HG03175 (cell line): Measurements from ENCODE around the gene CTNNAL1.
"Not testable (repeated sequence)": the region's sequence is repeated elsewhere in the genome, so short reads cannot be mapped to it uniquely, and the experiment has no call there.

Source experiments
- ATAC-seq: cut with Tn5 transposase; IDR thresholded peaks from one replicate; pipeline ENCODE4 v1.9.1; 2021; ENCODE audit warnings: mild to moderate bottlenecking, moderate library complexity; ENCODE audit not compliant: unreplicated experiment

The CTNNAL1 gene

GRCh38 chr9:109012876-109013678, at the start of gene CTNNAL1:
CTNNAL1 (minus strand) TSS chr9:109013499; CDS start chr9:109013442, 57 bp downstream.
- ATAC-seq: peak; percentile 73

DNA sequence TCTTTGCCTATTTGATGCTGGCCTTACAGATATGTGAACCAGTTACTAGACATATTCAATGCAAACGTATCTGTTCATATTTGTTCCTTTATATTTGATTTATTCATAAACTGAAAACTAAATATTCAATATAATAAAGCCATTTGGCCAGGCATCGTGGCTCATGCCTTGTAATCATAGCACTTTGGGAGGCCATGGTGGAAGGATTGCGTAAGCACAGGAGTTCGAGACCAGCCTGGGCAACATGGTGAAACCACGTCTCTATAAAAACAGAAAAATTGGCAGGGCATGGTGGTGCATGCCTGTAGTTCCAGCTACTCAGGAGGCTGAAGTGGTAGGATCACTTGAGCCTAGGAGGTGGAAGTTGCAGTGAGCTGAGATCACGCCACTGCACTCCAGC, 49.2 kb upstream of the CTNNAL1 start:
- no peak for ATAC-seq

GRCh38 chr9:109060191-109060590, 46.9 kb upstream of the CTNNAL1 start:
- ATAC-seq: no peak

DNA sequence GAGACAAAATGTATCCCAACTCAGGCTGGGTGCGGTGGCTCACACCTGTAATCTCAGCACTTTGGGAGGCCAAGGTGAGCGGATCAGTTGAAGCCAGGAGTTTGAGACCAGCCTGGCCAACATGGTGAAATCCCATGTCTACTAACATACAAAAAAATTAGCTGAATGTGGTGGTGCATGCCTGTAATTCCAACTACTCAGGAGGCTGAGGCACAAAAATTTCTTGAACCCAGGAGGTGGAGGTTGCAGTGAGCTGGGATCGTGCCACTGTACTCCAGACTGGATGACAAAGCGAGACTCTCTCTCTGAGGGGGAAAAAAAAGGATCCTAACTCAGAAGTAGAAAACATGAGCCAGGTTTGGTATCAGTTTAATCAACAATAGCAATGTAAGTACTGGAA, 39.8 kb upstream of the CTNNAL1 start:
- ATAC-seq: not testable (repeated sequence)

- ATAC-seq: no peak
These were observed 39.1 kb upstream of the CTNNAL1 start for GRCh38 chr9:109052416-109052815.

DNA sequence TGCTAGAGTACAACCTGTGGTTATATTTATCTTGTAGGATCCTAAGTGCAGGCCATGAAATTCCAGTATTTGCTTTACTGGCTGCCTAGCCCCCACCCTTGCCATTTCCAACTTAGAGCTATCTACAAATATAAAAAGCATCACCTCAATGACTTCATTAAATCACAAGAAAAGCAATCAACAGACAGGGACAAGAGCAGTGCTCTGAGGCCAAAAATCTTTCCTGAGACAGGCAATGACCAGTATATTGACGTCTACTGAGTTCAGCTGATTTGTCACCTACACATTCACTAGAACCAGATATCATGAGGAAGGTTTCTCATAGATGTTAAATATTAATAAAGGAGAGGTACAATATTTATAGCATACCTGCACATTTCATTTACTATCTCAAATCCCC, 38.4 kb upstream of the CTNNAL1 start:
- ATAC-seq: no peak

GRCh38 chr9:109050444-109050843, 37.1 kb upstream of the CTNNAL1 start:
- no peak for ATAC-seq

- ATAC-seq: no peak
These were observed 35.5 kb upstream of the CTNNAL1 start for GRCh38 chr9:109048822-109049221.

DNA sequence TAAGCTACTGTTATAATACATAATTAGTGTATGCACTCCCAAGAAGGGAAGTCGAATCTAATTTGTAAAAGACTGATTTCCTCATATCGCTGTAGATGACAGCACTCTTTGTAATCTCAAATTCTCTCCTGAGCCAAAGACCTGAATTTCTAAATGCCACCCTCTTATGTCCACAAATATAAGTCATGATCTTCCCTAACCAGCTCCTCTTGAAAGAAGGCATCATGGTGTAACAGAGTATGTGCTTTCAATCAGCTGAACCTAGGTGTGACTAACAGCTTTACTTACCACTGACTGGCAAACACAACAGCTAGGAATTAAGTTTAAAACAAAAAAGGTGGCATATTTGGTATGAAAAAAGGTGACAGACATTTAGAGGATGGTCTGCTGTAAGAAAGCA, 34.0 kb upstream of the CTNNAL1 start:
- ATAC-seq: no peak

DNA sequence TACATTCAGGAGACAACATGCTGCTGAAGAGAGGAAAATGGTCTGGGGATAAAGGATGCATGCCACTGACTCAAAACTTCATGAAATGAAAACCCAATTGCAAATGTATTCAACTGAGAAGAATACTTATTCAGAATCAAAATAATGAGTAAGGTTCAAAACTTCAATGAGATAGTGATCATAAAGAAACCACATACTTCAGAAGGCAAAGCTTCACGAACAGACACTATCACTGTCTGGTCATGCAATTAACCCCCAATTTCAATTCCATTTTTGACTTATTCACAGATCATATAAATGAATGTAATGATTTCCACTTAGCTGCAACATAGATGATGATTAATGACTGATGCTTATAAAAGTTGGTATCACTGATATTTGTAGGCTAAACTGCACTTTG, 33.0 kb upstream of the CTNNAL1 start:
- ATAC-seq: no peak

DNA sequence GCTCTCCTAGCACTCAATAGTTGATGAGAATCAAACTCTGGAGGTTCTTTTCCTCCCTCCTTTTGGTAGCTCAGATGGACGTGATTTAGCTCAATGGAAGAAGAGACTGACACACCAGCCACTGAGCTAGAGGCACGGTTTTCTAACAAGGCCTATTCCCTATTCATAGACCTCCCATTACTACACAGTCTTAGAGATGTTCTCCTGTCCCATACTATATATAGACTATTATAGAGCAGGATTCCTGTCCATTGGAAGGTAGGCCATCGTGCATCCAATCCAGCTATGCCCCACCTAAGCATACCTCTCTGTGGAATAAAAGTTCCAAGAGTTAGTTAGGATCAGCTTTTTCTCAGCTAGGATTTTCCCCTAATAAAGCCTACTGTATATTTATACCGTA, 30.3 kb upstream of the CTNNAL1 start:
- no peak for ATAC-seq

DNA sequence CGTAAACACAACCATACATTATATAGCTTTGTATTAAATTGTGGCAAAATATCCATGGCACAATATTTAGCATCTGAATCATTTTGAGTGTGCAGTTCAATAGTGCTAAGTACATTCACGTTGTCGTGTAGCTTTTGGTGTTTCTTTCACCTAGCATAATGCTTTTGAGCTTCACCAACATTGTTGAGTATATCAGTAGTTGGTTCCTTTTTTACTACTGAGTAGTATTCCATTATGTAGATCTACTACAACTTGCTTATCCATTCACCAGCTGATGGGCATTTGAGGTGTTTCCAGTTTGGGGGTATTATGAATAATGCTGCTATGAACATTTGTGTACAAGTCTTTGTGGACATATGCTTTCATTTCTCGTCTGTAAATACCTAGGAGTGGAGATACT, 27.3 kb upstream of the CTNNAL1 start:
- ATAC-seq: no peak

- ATAC-seq: no peak
These were observed 26.2 kb upstream of the CTNNAL1 start for GRCh38 chr9:109039539-109039938.

- ATAC-seq: no peak
These were observed 24.8 kb upstream of the CTNNAL1 start for GRCh38 chr9:109037946-109038715.

- no peak for ATAC-seq
These were observed 23.7 kb upstream of the CTNNAL1 start for GRCh38 chr9:109036744-109037680.

GRCh38 chr9:109035684-109036423, 22.6 kb upstream of the CTNNAL1 start:
- ATAC-seq: no peak

DNA sequence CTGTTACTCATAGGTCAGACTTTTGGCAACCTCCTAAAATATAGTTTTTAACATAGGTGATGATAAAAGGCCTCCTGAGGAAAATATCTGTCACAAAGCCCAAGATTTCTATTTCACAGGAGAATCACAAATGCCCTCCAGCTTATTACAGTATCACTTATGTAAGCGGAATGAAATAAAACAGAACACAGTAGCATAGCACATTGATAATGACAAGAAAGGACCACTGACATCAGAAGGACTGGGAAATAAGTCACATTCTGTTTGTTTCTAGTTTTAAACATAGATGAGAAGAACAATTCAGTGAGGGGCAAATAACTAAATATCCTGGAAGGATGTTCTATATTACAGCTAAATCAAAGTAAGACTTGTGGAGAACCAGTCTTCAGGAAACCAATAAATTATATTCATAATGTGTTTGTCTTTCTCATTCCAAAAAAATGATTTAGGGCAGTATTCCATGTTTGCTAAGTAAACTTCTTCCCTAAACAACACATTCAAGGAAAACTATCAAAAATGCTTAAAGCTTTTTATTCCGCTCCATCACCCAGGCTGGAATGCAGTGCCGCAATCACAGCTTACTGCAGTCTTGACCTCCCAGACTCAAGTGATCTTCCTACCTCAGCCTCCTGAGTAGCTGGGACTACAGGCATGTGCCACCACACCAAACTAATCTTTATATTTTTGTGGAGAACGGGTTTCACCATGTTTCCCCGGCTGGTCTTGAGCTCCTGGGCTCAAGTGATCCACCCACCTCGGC, 20.8 kb upstream of the CTNNAL1 start:
- ATAC-seq: no peak

GRCh38 chr9:109031241-109031640, 17.9 kb upstream of the CTNNAL1 start:
- no peak for ATAC-seq

DNA sequence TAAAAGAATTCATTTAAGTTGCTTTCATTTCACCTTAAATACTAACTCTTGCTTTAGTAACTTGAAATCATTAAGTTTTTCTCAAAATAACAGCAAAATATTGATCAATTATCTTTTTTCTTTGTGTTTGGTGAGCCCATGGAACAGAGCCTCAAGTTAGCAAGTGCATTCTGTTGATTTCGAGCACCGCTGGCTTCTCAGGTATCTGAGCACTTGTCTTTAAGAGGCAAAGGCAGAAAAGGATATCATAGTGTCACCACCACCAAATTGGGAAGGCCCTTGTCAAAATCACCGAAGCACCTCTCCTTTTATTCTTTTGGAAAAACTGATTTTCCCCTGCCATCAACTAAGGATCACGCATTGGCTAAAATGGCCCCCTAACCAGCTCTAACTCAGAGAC, 17.1 kb upstream of the CTNNAL1 start:
- ATAC-seq: no peak

DNA sequence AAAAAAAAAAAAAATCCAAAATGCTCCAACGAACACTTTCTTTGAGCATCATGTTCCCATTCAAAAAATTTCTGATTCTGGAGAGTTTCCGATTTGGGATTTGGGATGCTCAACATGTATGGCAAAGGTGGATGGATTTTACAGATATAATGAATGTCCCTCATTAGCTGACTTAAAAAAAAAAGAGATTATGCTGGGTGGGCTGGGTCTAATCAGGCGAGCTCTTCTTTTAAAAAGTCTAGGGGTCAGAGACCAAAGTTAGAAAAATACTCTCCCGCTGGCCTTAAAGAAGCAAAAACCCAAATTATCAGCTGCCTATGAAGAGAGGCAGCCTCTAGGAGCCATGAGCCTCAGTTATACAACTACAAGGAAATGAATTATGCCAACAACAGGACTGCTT, 15.2 kb upstream of the CTNNAL1 start:
- no peak for ATAC-seq
